ENCODE results near the gene RTN1.

DNA sequence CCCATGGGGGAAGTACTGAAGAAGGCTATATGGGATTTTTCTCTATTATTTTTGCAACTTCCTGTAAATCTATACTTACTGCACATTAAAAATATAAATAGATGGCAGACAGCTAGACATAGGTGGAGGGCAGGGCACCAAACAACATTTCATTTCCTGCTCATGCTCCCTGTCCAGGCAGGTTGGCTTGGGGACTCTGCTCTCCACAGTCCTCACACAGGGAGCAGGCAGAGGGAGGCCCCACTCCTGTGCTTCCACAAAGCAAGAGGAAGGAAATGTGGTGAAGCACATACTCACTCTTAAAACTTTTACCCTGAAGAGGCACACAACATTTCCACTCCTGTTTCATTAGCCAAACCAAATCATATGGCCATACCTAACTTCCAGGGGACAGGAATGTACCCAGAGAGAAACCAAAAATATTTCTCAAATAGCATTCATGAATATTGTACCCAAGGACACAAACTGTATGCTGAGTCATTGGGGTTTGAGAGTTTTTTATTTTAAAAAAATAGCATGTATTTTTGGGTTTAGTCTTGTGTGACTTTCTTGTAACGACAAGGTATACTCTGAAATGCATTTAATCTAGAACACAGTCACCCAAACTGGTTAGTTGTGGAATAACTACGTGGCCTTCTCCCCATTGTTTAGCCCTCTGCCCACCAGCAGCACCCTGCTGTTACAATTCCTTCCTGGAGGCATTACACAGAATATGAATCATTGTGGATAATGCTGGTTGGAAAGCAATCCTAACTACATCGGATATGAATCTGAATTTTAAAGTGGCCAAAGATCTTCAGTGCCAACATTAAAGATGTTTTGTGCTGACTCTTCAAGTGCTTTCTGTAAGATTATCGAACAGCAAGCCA is 40.9 kb downstream of the RTN1 start:
- TF ChIP-seq, protein P1, sequence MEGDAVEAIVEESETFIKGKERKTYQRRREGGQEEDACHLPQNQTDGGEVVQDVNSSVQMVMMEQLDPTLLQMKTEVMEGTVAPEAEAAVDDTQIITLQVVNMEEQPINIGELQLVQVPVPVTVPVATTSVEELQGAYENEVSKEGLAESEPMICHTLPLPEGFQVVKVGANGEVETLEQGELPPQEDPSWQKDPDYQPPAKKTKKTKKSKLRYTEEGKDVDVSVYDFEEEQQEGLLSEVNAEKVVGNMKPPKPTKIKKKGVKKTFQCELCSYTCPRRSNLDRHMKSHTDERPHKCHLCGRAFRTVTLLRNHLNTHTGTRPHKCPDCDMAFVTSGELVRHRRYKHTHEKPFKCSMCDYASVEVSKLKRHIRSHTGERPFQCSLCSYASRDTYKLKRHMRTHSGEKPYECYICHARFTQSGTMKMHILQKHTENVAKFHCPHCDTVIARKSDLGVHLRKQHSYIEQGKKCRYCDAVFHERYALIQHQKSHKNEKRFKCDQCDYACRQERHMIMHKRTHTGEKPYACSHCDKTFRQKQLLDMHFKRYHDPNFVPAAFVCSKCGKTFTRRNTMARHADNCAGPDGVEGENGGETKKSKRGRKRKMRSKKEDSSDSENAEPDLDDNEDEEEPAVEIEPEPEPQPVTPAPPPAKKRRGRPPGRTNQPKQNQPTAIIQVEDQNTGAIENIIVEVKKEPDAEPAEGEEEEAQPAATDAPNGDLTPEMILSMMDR (IDR thresholded peaks at IDR 0.05): no peak
- TF ChIP-seq POLR2AphosphoS5 (IDR thresholded peaks at IDR 0.05): no peak
- no peak for TF ChIP-seq POLR2A (IDR thresholded peaks at IDR 0.05)

All from sigmoid colon (tissue), 4 donors.